ENCODE measurements around the gene C1orf116. TPM values are rescaled to one million over a fixed set of nuclear protein-coding genes. Genes with fewer than 3 reads are reported as not detected.
"Not testable (repeated sequence)": the region's sequence is repeated elsewhere in the genome, so short reads cannot be mapped to it uniquely, and the experiment has no call there.

Gene C1orf116
- total RNA-seq, 1 experiment from 2014 or later, result 8.7 TPM

DNA sequence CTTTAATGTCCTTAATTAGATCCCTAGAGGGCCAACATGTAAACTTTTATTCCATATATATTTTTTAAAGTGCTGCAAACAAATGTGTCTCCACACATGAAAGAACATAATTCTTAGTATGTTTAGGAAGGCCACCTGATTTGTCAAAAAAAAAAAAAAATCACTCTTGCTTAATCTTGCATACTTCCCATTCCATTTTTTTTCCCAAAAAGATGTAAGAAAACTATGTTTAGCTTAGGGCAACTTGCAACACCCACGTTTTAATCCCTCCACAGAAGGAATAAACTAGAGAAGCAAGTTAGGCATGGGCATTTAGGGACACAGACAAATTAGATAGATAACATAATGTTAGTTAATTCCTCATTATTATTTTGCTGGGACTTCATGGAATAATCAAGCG lies 12.9 kb upstream of the C1orf116 start:
- Histone ChIP-seq H3K9me3 (no peaks in the 10 kb centered on the region), H3K27me3 (replicated peaks; ENCODE audit: control insufficient read depth, insufficient read depth, low read length) (no peaks in the 10 kb centered on the region), H3K4me1 (peaks cover 39% of the 10 kb centered on the region), H3K36me3 (ENCODE audit: control insufficient read depth, insufficient read depth, low read length) (0 out of 2 replicates have a peak, but pooled peaks cover 1% of the 10 kb centered on the region), H3K4me3 (ENCODE audit: low read depth, low read length) (no peak overlapping the region)
- Mint-ChIP-seq H3K9me3 (ENCODE audit: unreplicated experiment) (no peaks in the 10 kb centered on the region), H3K36me3 (ENCODE audit: insufficient read depth, unreplicated experiment) (peaks cover 46% of the 10 kb centered on the region), H3K4me1 (ENCODE audit: low read depth, unreplicated experiment) (no peaks in the 10 kb centered on the region), H3K27ac (ENCODE audit: unreplicated experiment) (no peak overlapping the region), H3K4me3 (ENCODE audit: unreplicated experiment) (no peak overlapping the region), H3K27me3 (ENCODE audit: insufficient read depth, unreplicated experiment) (no peaks in the 10 kb centered on the region)
- ChIA-PET POLR2A (interaction anchor here (1.1 to 2.6 kb wide), 2 partner anchors 13 to 20 kb away, joined by 3 to 10 read pairs; partner anchors contain the start of gene C1orf116), CTCF (interaction anchor here (0.9 kb wide), 1 partner anchor 13 kb away, joined by 3 read pairs; the partner anchor contains the start of gene C1orf116)
- intact Hi-C loops (cut with micrococcal nuclease; ENCODE audit: unreplicated experiment), result no loop called here
- TF ChIP-seq, protein P1, sequence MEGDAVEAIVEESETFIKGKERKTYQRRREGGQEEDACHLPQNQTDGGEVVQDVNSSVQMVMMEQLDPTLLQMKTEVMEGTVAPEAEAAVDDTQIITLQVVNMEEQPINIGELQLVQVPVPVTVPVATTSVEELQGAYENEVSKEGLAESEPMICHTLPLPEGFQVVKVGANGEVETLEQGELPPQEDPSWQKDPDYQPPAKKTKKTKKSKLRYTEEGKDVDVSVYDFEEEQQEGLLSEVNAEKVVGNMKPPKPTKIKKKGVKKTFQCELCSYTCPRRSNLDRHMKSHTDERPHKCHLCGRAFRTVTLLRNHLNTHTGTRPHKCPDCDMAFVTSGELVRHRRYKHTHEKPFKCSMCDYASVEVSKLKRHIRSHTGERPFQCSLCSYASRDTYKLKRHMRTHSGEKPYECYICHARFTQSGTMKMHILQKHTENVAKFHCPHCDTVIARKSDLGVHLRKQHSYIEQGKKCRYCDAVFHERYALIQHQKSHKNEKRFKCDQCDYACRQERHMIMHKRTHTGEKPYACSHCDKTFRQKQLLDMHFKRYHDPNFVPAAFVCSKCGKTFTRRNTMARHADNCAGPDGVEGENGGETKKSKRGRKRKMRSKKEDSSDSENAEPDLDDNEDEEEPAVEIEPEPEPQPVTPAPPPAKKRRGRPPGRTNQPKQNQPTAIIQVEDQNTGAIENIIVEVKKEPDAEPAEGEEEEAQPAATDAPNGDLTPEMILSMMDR (IDR thresholded peaks at IDR 0.05; ENCODE audit: insufficient read depth in 1 of 2, low read depth in 1 of 2, low read length in 1 of 2, severe bottlenecking in 1 of 2, unreplicated experiment in 1 of 2), result no peak
- no peak for DNase-seq
- BruUV-seq (replicated peaks), result no TSS peak

DNA sequence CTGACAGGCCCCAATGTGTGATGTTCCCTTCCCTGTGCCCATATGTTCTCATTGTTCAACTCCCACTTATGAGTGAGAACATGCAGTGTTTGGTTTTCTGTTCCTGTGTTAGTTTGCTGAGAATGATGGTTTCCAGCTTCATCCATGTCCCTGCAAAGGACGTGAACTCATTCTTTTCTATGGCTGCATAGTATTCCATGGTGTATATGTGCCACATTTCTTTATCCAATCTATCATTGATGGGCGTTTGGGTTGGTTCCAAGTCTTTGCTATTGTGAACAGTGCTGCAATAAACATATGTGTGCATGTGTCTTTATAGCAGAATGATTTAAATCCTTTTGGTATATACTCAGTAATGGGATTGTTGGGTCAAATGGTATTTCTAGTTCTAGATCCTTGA lies 8.8 kb upstream of the C1orf116 start:
- POLR2A ChIA-PET; H3K9me3 Mint-ChIP-seq (ENCODE audit: unreplicated experiment); H3K4me1 Mint-ChIP-seq (ENCODE audit: low read depth, unreplicated experiment); BruUV-seq (replicated peaks); H3K9me3 ChIP-seq; DNase-seq; CTCF ChIA-PET; H3K27me3 Mint-ChIP-seq (ENCODE audit: insufficient read depth, unreplicated experiment); H3K27me3 ChIP-seq (replicated peaks; ENCODE audit: control insufficient read depth, insufficient read depth, low read length); H3K36me3 ChIP-seq (ENCODE audit: control insufficient read depth, insufficient read depth, low read length); H3K4me3 ChIP-seq (ENCODE audit: low read depth, low read length); intact Hi-C loops (cut with micrococcal nuclease; ENCODE audit: unreplicated experiment); H3K27ac Mint-ChIP-seq (ENCODE audit: unreplicated experiment); H3K4me3 Mint-ChIP-seq (ENCODE audit: unreplicated experiment): not testable (repeated sequence)
- H3K36me3 Mint-ChIP-seq (ENCODE audit: insufficient read depth, unreplicated experiment), result peaks cover 15% of the 10 kb centered on the region
- peaks cover 44% of the 10 kb centered on the region for H3K4me1 ChIP-seq

DNA sequence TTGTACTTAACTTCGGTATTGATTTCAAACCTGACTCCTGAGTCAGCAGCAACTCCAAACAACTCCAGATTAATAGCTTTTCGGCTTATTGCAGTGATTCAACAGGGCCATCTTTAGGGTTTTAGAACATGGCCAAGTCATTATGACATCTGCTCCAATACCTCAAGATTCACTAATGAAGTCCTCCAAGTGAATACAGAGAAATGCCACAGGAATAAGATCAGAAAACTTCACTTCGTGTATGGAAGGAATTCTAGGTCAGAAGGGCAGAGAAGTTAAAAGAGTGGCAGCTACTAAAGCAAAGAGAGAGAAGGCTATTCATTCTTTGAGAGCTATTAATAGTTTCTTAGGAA lies 7.6 kb upstream of the C1orf116 start:
- no peak for DNase-seq
- ChIA-PET POLR2A (interaction anchor here (1.1 kb wide), 1 partner anchor 13 kb away, joined by 5 read pairs; the partner anchor contains the start of gene PFKFB2), CTCF (no interaction called here)
- H3K4me3 ChIP-seq (ENCODE audit: low read depth, low read length), result no peak overlapping the region
- H3K36me3 ChIP-seq (ENCODE audit: control insufficient read depth, insufficient read depth, low read length), result no peaks in the 10 kb centered on the region
- H3K27me3 Mint-ChIP-seq (ENCODE audit: insufficient read depth, unreplicated experiment), result no peaks in the 10 kb centered on the region
- H3K27ac Mint-ChIP-seq (ENCODE audit: unreplicated experiment), result no peak overlapping the region
- H3K9me3 ChIP-seq, result no peaks in the 10 kb centered on the region
- no peak overlapping the region for H3K4me3 Mint-ChIP-seq (ENCODE audit: unreplicated experiment)
- no peaks in the 10 kb centered on the region for H3K27me3 ChIP-seq (replicated peaks; ENCODE audit: control insufficient read depth, insufficient read depth, low read length)
- H3K9me3 Mint-ChIP-seq (ENCODE audit: unreplicated experiment), result no peaks in the 10 kb centered on the region
- TF ChIP-seq, protein P1 (IDR thresholded peaks at IDR 0.05; ENCODE audit: insufficient read depth in 1 of 2, low read depth in 1 of 2, low read length in 1 of 2, severe bottlenecking in 1 of 2, unreplicated experiment in 1 of 2), result no peak
- H3K4me1 Mint-ChIP-seq (ENCODE audit: low read depth, unreplicated experiment), result peaks cover 7% of the 10 kb centered on the region
- BruUV-seq (replicated peaks), result no TSS peak
- intact Hi-C loops (cut with micrococcal nuclease; ENCODE audit: unreplicated experiment), result no loop called here
- peaks cover 32% of the 10 kb centered on the region for H3K4me1 ChIP-seq
- H3K36me3 Mint-ChIP-seq (ENCODE audit: insufficient read depth, unreplicated experiment), result peaks cover 4% of the 10 kb centered on the region
